Panc1 (cell line): Measurements from ENCODE around the gene KMT2C. TPM values are rescaled to one million over a fixed set of nuclear protein-coding genes. Genes with fewer than 3 reads are reported as not detected.
"Not testable (repeated sequence)": the region's sequence is repeated elsewhere in the genome, so short reads cannot be mapped to it uniquely, and the experiment has no call there.

Experiments
- ATAC-seq: fragments of 200-7000 bp; cut with Tn5 transposase; 2 replicates; pipeline ENCODE4 v1.9.1; 2020; ENCODE audit warnings: mild to moderate bottlenecking, moderate library complexity
- BruUV-seq: library from RNA; stranded (reverse); fragments of 400-500 nt; replicated peaks from 2 replicates; lab custom pipeline; 2021; lab: Mats Ljungman, UMichigan
- CTCF ChIA-PET: fragments of 300-600 bp; sonication (Branson Sonifier 250); formaldehyde crosslinking; loops from one replicate; lab custom pipeline; 2022; ENCODE audit warnings: antibody characterized with exemption; lab: Charles Lee
- POLR2A ChIA-PET: fragments of 300-600 bp; sonication (Branson Sonifier 250); formaldehyde crosslinking; loops from one replicate; lab custom pipeline; 2022; ENCODE audit warnings: antibody characterized with exemption; lab: Charles Lee
- DNase-seq: peaks from one replicate; pipeline ENCODE4 v3.0.0-alpha.2; 2010; ENCODE audit warnings: low read depth, low spot score
- H3K27ac ChIP-seq: 2 replicates; pipeline ENCODE4 v1.5.1; 2011; ENCODE audit warnings: mild to moderate bottlenecking, low read length, inconsistent platforms
- H3K27me3 ChIP-seq: fragments of 200-500 bp; sonication (Bioruptor generic); 2 replicates; pipeline ENCODE4 v1.6.0; 2014; ENCODE audit warnings: low read length, inconsistent platforms; ENCODE audit not compliant: control insufficient read depth, insufficient read depth
- H3K36me3 ChIP-seq: fragments of 200-500 bp; sonication (Bioruptor generic); 2 replicates; pipeline ENCODE4 v1.5.1; 2014; ENCODE audit warnings: inconsistent platforms, mild to moderate bottlenecking, low read length, moderate library complexity; ENCODE audit not compliant: control insufficient read depth, insufficient read depth
- H3K4me1 ChIP-seq: 2 replicates; pipeline ENCODE4 v1.5.1; 2011; ENCODE audit warnings: inconsistent platforms, mild to moderate bottlenecking, low read length, moderate library complexity; ENCODE audit not compliant: control insufficient read depth, insufficient read depth
- H3K4me3 ChIP-seq, 2 experiments: 2 replicates each; pipeline ENCODE4 v1.5.1; 2011 to 2012; ENCODE audit warnings: low read depth in 2 of 2, low read length in 2 of 2, mild to moderate bottlenecking in 2 of 2, inconsistent platforms in 1 of 2, moderate library complexity in 1 of 2
- H3K9me3 ChIP-seq: fragments of 200-500 bp; sonication (Bioruptor generic); 2 replicates; pipeline ENCODE4 v1.5.1; 2014; ENCODE audit warnings: low read depth, mild to moderate bottlenecking, inconsistent platforms, low read length, moderate library complexity; ENCODE audit not compliant: control insufficient read depth, insufficient read depth
- POLR2AphosphoS5 ChIP-seq: IDR thresholded peaks from 2 replicates; pipeline ENCODE4 v1.6.1; 2012; ENCODE audit warnings: mild to moderate bottlenecking, low read depth, low read length, moderate library complexity
- SIN3A ChIP-seq: IDR thresholded peaks from 2 replicates; pipeline ENCODE4 v1.6.1; 2012; ENCODE audit warnings: low read depth, mild to moderate bottlenecking, low read length, moderate library complexity, borderline replicate concordance; ENCODE audit not compliant: insufficient read depth
- TCF7L2 ChIP-seq: IDR thresholded peaks from 2 replicates; pipeline ENCODE4 v1.6.1; 2011; ENCODE audit warnings: mild to moderate bottlenecking, low read depth, low read length, inconsistent platforms
- in situ Hi-C: cut with HindIII; loops from 2 replicates; pipeline ENCODE4 v1.10.0; 2016; ENCODE audit warnings: low sequenced_read_pairs, low pct_unique_long_range_greater_than_20kb
- intact Hi-C: fragments of 100-400 bp; cut with micrococcal nuclease; formaldehyde crosslinking; loops from one replicate; pipeline ENCODE4 v1.10.0; 2022; ENCODE audit not compliant: unreplicated experiment
- total RNA-seq: library from RNA; stranded (reverse); gene quantifications from one replicate; pipeline ENCODE4 v1.2.1, GENCODE V29; 2021; ENCODE audit not compliant: unreplicated experiment
- TF ChIP-seq, protein P1 (sequence below), 2 experiments: IDR thresholded peaks; 2 replicates each; pipeline ENCODE4 v1.6.1; 2011 to 2012; ENCODE audit warnings: low read depth in 2 of 2, control low read depth in 1 of 2, low read length in 1 of 2, mild to moderate bottlenecking in 1 of 2, moderate library complexity in 1 of 2; ENCODE audit not compliant: insufficient read depth in 1 of 2
- TF ChIP-seq, protein P2 (sequence below): fragments of 450-650 bp; IDR thresholded peaks from 2 replicates; pipeline ENCODE4 v1.5.1; 2017; ENCODE audit warnings: mild to moderate bottlenecking

Gene KMT2C
- total RNA-seq, 1 experiment from 2014 or later: 42.5 TPM

DNA sequence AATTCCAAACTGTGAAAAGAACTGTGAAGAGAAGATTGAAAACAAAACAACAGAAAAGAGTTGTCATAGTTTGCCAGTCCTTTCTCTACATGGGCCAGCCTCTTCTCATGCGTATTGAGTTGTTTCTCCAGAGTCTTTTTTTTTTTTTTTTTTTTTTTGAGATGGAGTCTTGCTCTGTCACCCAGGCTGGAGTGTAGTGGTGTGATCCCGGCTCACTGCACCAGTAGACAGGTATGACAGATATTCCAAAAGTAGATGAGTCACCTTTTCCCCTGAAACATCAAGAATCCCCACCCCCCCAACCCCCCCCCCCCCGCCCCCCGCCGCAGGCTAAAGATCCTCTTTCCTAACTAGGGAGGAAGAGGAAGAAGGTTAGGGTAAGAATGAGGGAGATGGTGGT is 15.6 kb upstream of the KMT2C start:
- intact Hi-C loops (no loop called here), in situ Hi-C loops (no loop called here)
- H3K27ac ChIP-seq: no peak overlapping the region
- H3K4me3 ChIP-seq: no peak overlapping the region
- CTCF ChIA-PET: no interaction called here
- no peaks in the 10 kb centered on the region for H3K4me1 ChIP-seq
- TF ChIP-seq TCF7L2: no peak
- TF ChIP-seq, protein P1, sequence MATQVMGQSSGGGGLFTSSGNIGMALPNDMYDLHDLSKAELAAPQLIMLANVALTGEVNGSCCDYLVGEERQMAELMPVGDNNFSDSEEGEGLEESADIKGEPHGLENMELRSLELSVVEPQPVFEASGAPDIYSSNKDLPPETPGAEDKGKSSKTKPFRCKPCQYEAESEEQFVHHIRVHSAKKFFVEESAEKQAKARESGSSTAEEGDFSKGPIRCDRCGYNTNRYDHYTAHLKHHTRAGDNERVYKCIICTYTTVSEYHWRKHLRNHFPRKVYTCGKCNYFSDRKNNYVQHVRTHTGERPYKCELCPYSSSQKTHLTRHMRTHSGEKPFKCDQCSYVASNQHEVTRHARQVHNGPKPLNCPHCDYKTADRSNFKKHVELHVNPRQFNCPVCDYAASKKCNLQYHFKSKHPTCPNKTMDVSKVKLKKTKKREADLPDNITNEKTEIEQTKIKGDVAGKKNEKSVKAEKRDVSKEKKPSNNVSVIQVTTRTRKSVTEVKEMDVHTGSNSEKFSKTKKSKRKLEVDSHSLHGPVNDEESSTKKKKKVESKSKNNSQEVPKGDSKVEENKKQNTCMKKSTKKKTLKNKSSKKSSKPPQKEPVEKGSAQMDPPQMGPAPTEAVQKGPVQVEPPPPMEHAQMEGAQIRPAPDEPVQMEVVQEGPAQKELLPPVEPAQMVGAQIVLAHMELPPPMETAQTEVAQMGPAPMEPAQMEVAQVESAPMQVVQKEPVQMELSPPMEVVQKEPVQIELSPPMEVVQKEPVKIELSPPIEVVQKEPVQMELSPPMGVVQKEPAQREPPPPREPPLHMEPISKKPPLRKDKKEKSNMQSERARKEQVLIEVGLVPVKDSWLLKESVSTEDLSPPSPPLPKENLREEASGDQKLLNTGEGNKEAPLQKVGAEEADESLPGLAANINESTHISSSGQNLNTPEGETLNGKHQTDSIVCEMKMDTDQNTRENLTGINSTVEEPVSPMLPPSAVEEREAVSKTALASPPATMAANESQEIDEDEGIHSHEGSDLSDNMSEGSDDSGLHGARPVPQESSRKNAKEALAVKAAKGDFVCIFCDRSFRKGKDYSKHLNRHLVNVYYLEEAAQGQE (IDR thresholded peaks at IDR 0.05; ENCODE audit: insufficient read depth in 1 of 2, low read depth in 2 of 2, low read length in 1 of 2): no peak
- no peak for TF ChIP-seq POLR2AphosphoS5
- TF ChIP-seq, protein P2, sequence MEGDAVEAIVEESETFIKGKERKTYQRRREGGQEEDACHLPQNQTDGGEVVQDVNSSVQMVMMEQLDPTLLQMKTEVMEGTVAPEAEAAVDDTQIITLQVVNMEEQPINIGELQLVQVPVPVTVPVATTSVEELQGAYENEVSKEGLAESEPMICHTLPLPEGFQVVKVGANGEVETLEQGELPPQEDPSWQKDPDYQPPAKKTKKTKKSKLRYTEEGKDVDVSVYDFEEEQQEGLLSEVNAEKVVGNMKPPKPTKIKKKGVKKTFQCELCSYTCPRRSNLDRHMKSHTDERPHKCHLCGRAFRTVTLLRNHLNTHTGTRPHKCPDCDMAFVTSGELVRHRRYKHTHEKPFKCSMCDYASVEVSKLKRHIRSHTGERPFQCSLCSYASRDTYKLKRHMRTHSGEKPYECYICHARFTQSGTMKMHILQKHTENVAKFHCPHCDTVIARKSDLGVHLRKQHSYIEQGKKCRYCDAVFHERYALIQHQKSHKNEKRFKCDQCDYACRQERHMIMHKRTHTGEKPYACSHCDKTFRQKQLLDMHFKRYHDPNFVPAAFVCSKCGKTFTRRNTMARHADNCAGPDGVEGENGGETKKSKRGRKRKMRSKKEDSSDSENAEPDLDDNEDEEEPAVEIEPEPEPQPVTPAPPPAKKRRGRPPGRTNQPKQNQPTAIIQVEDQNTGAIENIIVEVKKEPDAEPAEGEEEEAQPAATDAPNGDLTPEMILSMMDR: no peak
- TF ChIP-seq SIN3A: no peak
- H3K36me3 ChIP-seq: no peaks in the 10 kb centered on the region
- POLR2A ChIA-PET: no interaction called here
- no peaks in the 10 kb centered on the region for H3K9me3 ChIP-seq
- DNase-seq (no peak), ATAC-seq (no peak)
- no peaks in the 10 kb centered on the region for H3K27me3 ChIP-seq
- BruUV-seq: no TSS peak

DNA sequence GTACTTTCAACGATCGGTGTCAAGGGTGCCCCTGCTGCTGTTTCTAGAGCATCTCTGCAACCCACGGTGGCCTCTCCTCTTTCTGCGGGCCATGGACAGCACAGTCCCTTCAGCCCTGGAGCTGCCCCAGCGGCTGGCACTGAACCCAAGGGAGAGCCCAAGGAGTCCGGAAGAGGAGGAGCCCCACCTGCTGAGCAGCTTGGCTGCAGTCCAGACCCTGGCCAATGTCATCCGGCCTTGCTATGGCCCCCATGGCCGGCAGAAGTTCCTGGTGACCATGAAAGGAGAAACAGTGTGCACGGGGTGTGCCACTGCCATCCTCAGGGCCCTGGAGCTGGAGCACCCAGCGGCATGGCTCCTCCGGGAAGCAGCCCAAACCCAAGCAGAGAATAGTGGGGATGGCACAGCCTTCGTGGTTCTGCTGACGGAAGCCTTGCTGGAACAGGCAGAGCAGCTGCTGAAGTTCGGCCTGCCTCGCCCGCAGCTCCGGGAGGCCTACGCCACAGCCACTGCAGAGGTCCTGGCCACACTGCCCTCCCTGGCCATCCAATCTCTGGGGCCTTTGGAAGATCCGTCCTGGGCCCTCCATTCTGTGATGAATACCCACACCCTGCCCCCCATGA is 9.7 kb upstream of the KMT2C start:
- intact Hi-C loops, DNase-seq, POLR2A ChIA-PET, H3K27me3 ChIP-seq, H3K27ac ChIP-seq, H3K36me3 ChIP-seq, H3K4me1 ChIP-seq, BruUV-seq, H3K4me3 ChIP-seq, in situ Hi-C loops, H3K9me3 ChIP-seq: not testable (repeated sequence)
- CTCF ChIA-PET: interaction anchor here (0.6 kb wide), 1 partner anchor 261 kb away, joined by 4 read pairs; no protein-coding TSS in a partner anchor
- 0 out of 2 replicates have a peak, but pooled peaks have one; percentile 41 for ATAC-seq

DNA sequence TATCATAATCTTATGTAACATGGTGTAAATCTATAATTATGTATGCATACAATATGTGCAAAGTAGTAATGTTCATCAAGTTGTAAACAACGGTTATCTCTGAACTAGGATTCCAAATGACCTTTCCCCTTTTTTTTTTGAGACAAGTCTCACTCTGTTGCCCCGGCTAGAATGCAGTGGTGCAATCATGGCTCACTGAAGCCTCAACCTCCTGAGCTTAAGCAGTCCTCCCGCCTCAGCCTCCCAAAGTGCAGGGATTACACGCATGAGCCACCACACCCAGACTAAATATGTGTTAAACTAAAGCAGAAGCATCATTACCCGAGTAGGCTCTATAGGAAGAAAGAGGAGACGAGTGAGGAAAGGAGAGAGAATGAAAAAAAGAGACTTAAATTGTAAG is 7.8 kb upstream of the KMT2C start:
- in situ Hi-C loops (no loop called here), intact Hi-C loops (no loop called here)
- Histone ChIP-seq H3K36me3 (no peaks in the 10 kb centered on the region), H3K9me3 (no peaks in the 10 kb centered on the region), H3K27me3 (no peaks in the 10 kb centered on the region), H3K4me3 (no peak overlapping the region), H3K4me1 (no peaks in the 10 kb centered on the region), H3K27ac (no peak overlapping the region)
- ChIA-PET CTCF (no interaction called here), POLR2A (no interaction called here)
- TF ChIP-seq POLR2AphosphoS5: no peak
- no peak for TF ChIP-seq SIN3A
- TF ChIP-seq, protein P1 (IDR thresholded peaks at IDR 0.05; ENCODE audit: insufficient read depth in 1 of 2, low read depth in 2 of 2, low read length in 1 of 2): no peak
- TF ChIP-seq, protein P2: no peak
- TF ChIP-seq TCF7L2: no peak
- no TSS peak for BruUV-seq
- ATAC-seq: no peak
- DNase-seq: no peak
